Caco-2 (cell line): Measurements from ENCODE around the gene PRDM13. TPM values are rescaled to one million over a fixed set of nuclear protein-coding genes. Genes with fewer than 3 reads are reported as not detected.

Source experiments
- BruUV-seq: library from RNA; stranded (reverse); fragments of 400-500 nt; replicated peaks from 2 replicates; lab custom pipeline; 2021; lab: Mats Ljungman, UMichigan
- CTCF ChIA-PET: fragments of 300-600 bp; sonication (Branson Sonifier 250); formaldehyde crosslinking; loops from one replicate; lab custom pipeline; 2022; ENCODE audit warnings: antibody characterized with exemption; lab: Charles Lee
- POLR2A ChIA-PET: fragments of 300-600 bp; sonication (Branson Sonifier 250); formaldehyde crosslinking; loops from one replicate; lab custom pipeline; 2022; ENCODE audit warnings: antibody characterized with exemption; lab: Charles Lee
- DNase-seq, 2 experiments: peaks; one replicate each; pipeline versions ENCODE4 v3.0.0 to v3.0.0-alpha.2; 2020 to 2022
- H3K27me3 ChIP-seq: replicated peaks from 2 replicates; pipeline ENCODE4 v1.6.0; 2011; ENCODE audit warnings: low read length; ENCODE audit not compliant: control insufficient read depth, insufficient read depth
- H3K36me3 ChIP-seq: 2 replicates; pipeline ENCODE4 v1.5.1; 2011; ENCODE audit warnings: low read length; ENCODE audit not compliant: control insufficient read depth, insufficient read depth
- H3K4me1 ChIP-seq: fragments of 250-450 bp; sonication (Bioruptor Pico); 2 replicates; pipeline ENCODE4 v1.5.1; 2020; ENCODE audit warnings: mild to moderate bottlenecking
- H3K4me3 ChIP-seq: 2 replicates; pipeline ENCODE4 v1.5.1; 2011; ENCODE audit warnings: low read depth, mild to moderate bottlenecking, control low read depth, low read length
- H3K9me3 ChIP-seq: fragments of 250-450 bp; sonication (Bioruptor Pico); 2 replicates; pipeline ENCODE4 v1.5.1; 2020; ENCODE audit warnings: mild to moderate bottlenecking, moderate library complexity
- H3K27ac Mint-ChIP-seq: one replicate; pipeline ENCODE4 v1.8.0; 2022; ENCODE audit warnings: mixed read lengths; ENCODE audit not compliant: unreplicated experiment
- H3K27me3 Mint-ChIP-seq: one replicate; pipeline ENCODE4 v1.8.0; 2022; ENCODE audit warnings: mixed read lengths; ENCODE audit not compliant: insufficient read depth, unreplicated experiment
- H3K36me3 Mint-ChIP-seq: one replicate; pipeline ENCODE4 v1.8.0; 2022; ENCODE audit warnings: mild to moderate bottlenecking, mixed read lengths; ENCODE audit not compliant: insufficient read depth, unreplicated experiment
- H3K4me1 Mint-ChIP-seq: one replicate; pipeline ENCODE4 v1.8.0; 2022; ENCODE audit warnings: low read depth, mixed read lengths; ENCODE audit not compliant: unreplicated experiment
- H3K4me3 Mint-ChIP-seq: one replicate; pipeline ENCODE4 v1.8.0; 2022; ENCODE audit warnings: mild to moderate bottlenecking, moderate library complexity, mixed read lengths; ENCODE audit not compliant: unreplicated experiment
- H3K9me3 Mint-ChIP-seq: one replicate; pipeline ENCODE4 v1.8.0; 2022; ENCODE audit warnings: mixed read lengths; ENCODE audit not compliant: unreplicated experiment
- CTCF ChIP-seq, 2 experiments: fragments of 200-600 bp in 1 of 2; IDR thresholded peaks; 1 replicate in 1 of 2; 2 replicates in 1 of 2; pipeline versions ENCODE4 v1.5.1 to v1.8.0; 2011 to 2022; ENCODE audit warnings: antibody characterized with exemption in 1 of 2, control low read depth in 1 of 2, inconsistent platforms in 1 of 2, low read depth in 1 of 2, low read length in 1 of 2, mild to moderate bottlenecking in 1 of 2, moderate library complexity in 1 of 2; ENCODE audit not compliant: insufficient read depth in 1 of 2, severe bottlenecking in 1 of 2, unreplicated experiment in 1 of 2
- intact Hi-C: fragments of 100-400 bp; cut with micrococcal nuclease; formaldehyde crosslinking; loops from one replicate; pipeline ENCODE4 v1.10.0; 2022; ENCODE audit not compliant: unreplicated experiment
- total RNA-seq: library from RNA; stranded (reverse); gene quantifications from 2 replicates; pipeline ENCODE4 v1.2.3, GENCODE V29; 2022

PRDM13 gene
- total RNA-seq, 1 experiment from 2014 or later, result 0.41 TPM

DNA sequence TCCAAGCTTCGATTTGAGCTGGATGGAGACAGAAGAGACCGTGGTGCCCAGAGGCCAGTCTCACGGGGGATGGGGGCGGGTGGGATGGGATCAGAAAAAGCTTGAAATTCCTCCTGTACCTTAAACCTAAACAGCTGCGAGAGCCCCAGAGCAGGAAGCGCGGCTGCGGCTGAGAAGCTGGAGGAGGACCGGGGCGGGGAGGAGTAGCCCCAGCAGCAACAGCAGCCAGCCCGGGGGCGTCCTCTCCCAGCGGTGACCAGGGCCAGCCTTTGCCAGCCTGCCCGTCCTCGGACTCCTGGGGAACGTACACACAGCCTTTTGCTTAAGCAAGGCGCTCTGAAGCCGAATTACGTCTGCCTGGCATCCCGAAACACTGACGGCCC, 17.4 kb upstream of the PRDM13 start:
- ChIA-PET CTCF (interaction anchor here (1.1 to 1.6 kb wide), 4 partner anchors 17 to 254 kb away, joined by 3 to 7 read pairs (median 4); partner anchors contain the start of gene PRDM13), POLR2A (no interaction called here)
- BruUV-seq, result no TSS peak
- no peaks in the 10 kb centered on the region for H3K9me3 Mint-ChIP-seq
- Histone ChIP-seq H3K9me3 (no peaks in the 10 kb centered on the region), H3K4me3 (peak overlapping the region; percentile 42), H3K27me3 (peaks cover 2% of the 10 kb centered on the region; the same call in 1 of the 2 replicates), H3K36me3 (no peaks in the 10 kb centered on the region), H3K4me1 (no peaks in the 10 kb centered on the region)
- no peak for TF ChIP-seq CTCF (IDR thresholded peaks at IDR 0.05; ENCODE audit: insufficient read depth in 1 of 2, low read depth in 1 of 2, low read length in 1 of 2, severe bottlenecking in 1 of 2, unreplicated experiment in 1 of 2)
- peak overlapping the region; percentile 84 for H3K4me3 Mint-ChIP-seq
- H3K27me3 Mint-ChIP-seq, result peaks cover 24% of the 10 kb centered on the region
- no peaks in the 10 kb centered on the region for H3K4me1 Mint-ChIP-seq
- no peak overlapping the region for H3K27ac Mint-ChIP-seq
- intact Hi-C loops, result loop anchor here (2.0 kb wide), 2 partner anchors 26 to 234 kb away; no protein-coding TSS in a partner anchor
- peak in 1 of 2 experiments; percentile 18 for DNase-seq
- no peaks in the 10 kb centered on the region for H3K36me3 Mint-ChIP-seq

DNA sequence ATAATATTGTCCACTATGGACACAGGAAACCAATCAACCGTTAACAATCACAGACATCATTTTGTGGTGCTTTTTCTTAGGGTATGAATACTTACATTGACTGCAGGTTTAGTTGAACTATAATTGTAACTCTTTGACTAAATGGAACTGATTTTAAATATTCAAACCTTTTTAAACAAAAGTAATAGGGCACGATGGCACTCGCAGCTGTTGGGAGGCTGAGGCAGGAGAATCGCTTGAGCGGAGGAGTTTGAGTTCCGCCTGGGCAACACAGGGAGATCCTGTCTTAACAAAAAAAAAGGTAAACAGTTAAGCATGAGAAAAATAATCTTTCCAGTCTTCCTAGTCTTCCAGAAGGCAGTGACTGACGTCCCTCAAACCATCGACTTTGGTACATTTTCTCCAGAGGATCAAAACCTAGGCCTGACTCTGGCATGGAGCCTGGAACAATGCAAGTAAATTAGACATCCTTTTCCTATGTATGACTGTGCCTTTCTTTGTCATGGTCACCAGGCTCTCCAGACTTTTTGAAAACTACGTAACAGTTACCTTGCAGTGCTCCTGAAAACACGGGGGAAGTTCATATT, 16.6 kb upstream of the PRDM13 start:
- intact Hi-C loops, result loop anchor here (2.0 kb wide), 2 partner anchors 25 to 233 kb away; no protein-coding TSS in a partner anchor
- no peaks in the 10 kb centered on the region for H3K9me3 Mint-ChIP-seq

More for the DNA sequence above, 16.6 kb upstream of the PRDM13 start:
- H3K36me3 Mint-ChIP-seq, result no peaks in the 10 kb centered on the region
- no peak for DNase-seq
- Histone ChIP-seq H3K27me3 (peaks cover 2% of the 10 kb centered on the region; the same call in 1 of the 2 replicates), H3K9me3 (no peaks in the 10 kb centered on the region), H3K4me3 (no peak overlapping the region), H3K36me3 (no peaks in the 10 kb centered on the region), H3K4me1 (no peaks in the 10 kb centered on the region)
- H3K4me3 Mint-ChIP-seq, result no peak overlapping the region
- no peaks in the 10 kb centered on the region for H3K4me1 Mint-ChIP-seq
- POLR2A ChIA-PET, result no interaction called here
- CTCF ChIA-PET, result interaction anchor here (1.1 kb wide), 1 partner anchor 255 kb away, joined by 3 read pairs; no protein-coding TSS in a partner anchor
- H3K27me3 Mint-ChIP-seq, result peaks cover 24% of the 10 kb centered on the region
- no TSS peak for BruUV-seq
- no peak overlapping the region for H3K27ac Mint-ChIP-seq
- TF ChIP-seq CTCF (IDR thresholded peaks at IDR 0.05; ENCODE audit: insufficient read depth in 1 of 2, low read depth in 1 of 2, low read length in 1 of 2, severe bottlenecking in 1 of 2, unreplicated experiment in 1 of 2), result no peak
